ENCODE results near the gene TM2D3.

Gene TM2D3

GRCh38 chr15:101609742-101610610, 42.2 kb downstream of the TM2D3 start:
- Histone ChIP-seq H3K9ac (ENCODE audit: low read depth in 1 of 2, low read length in 2 of 2) (no peak overlapping the region), H3K27ac (ENCODE audit: low read depth, low read length) (no peak overlapping the region), H3K4me1 (ENCODE audit: control insufficient read depth in 1 of 2, insufficient read depth in 2 of 2, low read length in 2 of 2) (peaks cover 13 to 15% of the 10 kb centered on the region in 2 donors), H3K36me3 (ENCODE audit: control insufficient read depth in 1 of 2, insufficient read depth in 2 of 2, low read length in 2 of 2) (no peaks in the 10 kb centered on the region), H3K4me3 (ENCODE audit: low read depth in 1 of 2, low read length in 2 of 2) (no peak overlapping the region), H3K9me3 (ENCODE audit: control insufficient read depth in 1 of 2, low read length in 2 of 2) (no peaks in the 10 kb centered on the region), H3K27me3 (ENCODE audit: control insufficient read depth in 1 of 2, insufficient read depth in 2 of 2, low read length in 2 of 2) (no peaks in the 10 kb centered on the region)

- H3K9me3 ChIP-seq (ENCODE audit: control insufficient read depth in 1 of 2, low read length in 2 of 2): no peaks in the 10 kb centered on the region
- peaks cover 4% of the 10 kb centered on the region in 2 donors for H3K4me1 ChIP-seq (ENCODE audit: control insufficient read depth in 1 of 2, insufficient read depth in 2 of 2, low read length in 2 of 2)
- H3K9ac ChIP-seq (ENCODE audit: low read depth in 1 of 2, low read length in 2 of 2): no peak overlapping the region
- H3K27me3 ChIP-seq (ENCODE audit: control insufficient read depth in 1 of 2, insufficient read depth in 2 of 2, low read length in 2 of 2): no peaks in the 10 kb centered on the region
- no peak overlapping the region for H3K4me3 ChIP-seq (ENCODE audit: low read depth in 1 of 2, low read length in 2 of 2)
- no peak overlapping the region for H3K27ac ChIP-seq (ENCODE audit: low read depth, low read length)
- H3K36me3 ChIP-seq (ENCODE audit: control insufficient read depth in 1 of 2, insufficient read depth in 2 of 2, low read length in 2 of 2): no peaks in the 10 kb centered on the region
These were observed 44.0 kb downstream of the TM2D3 start for GRCh38 chr15:101608201-101608600.

- no peak overlapping the region for H3K4me3 ChIP-seq (ENCODE audit: low read depth in 1 of 2, low read length in 2 of 2)
These were observed 45.1 kb downstream of the TM2D3 start for GRCh38 chr15:101607108-101607507.

GRCh38 chr15:101604124-101604874, 47.9 kb downstream of the TM2D3 start:
- Histone ChIP-seq H3K27ac (ENCODE audit: low read depth, low read length) (no peak overlapping the region), H3K9ac (ENCODE audit: low read depth in 1 of 2, low read length in 2 of 2) (no peak overlapping the region), H3K9me3 (ENCODE audit: control insufficient read depth in 1 of 2, low read length in 2 of 2) (no peaks in the 10 kb centered on the region), H3K4me3 (ENCODE audit: low read depth in 1 of 2, low read length in 2 of 2) (no peak overlapping the region), H3K4me1 (ENCODE audit: control insufficient read depth in 1 of 2, insufficient read depth in 2 of 2, low read length in 2 of 2) (no peaks in the 10 kb centered on the region), H3K27me3 (ENCODE audit: control insufficient read depth in 1 of 2, insufficient read depth in 2 of 2, low read length in 2 of 2) (peaks cover 0 to 9% of the 10 kb centered on the region in 2 donors), H3K36me3 (ENCODE audit: control insufficient read depth in 1 of 2, insufficient read depth in 2 of 2, low read length in 2 of 2) (no peaks in the 10 kb centered on the region)

More at GRCh38 chr15:101607108-101607507, 45.1 kb downstream of the TM2D3 start:
- no peaks in the 10 kb centered on the region for H3K36me3 ChIP-seq (ENCODE audit: control insufficient read depth in 1 of 2, insufficient read depth in 2 of 2, low read length in 2 of 2)
- no peaks in the 10 kb centered on the region for H3K4me1 ChIP-seq (ENCODE audit: control insufficient read depth in 1 of 2, insufficient read depth in 2 of 2, low read length in 2 of 2)
- no peak overlapping the region for H3K9ac ChIP-seq (ENCODE audit: low read depth in 1 of 2, low read length in 2 of 2)
- H3K27me3 ChIP-seq (ENCODE audit: control insufficient read depth in 1 of 2, insufficient read depth in 2 of 2, low read length in 2 of 2): no peaks in the 10 kb centered on the region
- H3K27ac ChIP-seq (ENCODE audit: low read depth, low read length): no peak overlapping the region
- no peaks in the 10 kb centered on the region for H3K9me3 ChIP-seq (ENCODE audit: control insufficient read depth in 1 of 2, low read length in 2 of 2)

- peaks cover 0 to 9% of the 10 kb centered on the region in 2 donors for H3K27me3 ChIP-seq (ENCODE audit: control insufficient read depth in 1 of 2, insufficient read depth in 2 of 2, low read length in 2 of 2)
- no peak overlapping the region for H3K4me3 ChIP-seq (ENCODE audit: low read depth in 1 of 2, low read length in 2 of 2)
- no peak overlapping the region for H3K27ac ChIP-seq (ENCODE audit: low read depth, low read length)
- H3K36me3 ChIP-seq (ENCODE audit: control insufficient read depth in 1 of 2, insufficient read depth in 2 of 2, low read length in 2 of 2): no peaks in the 10 kb centered on the region
- H3K4me1 ChIP-seq (ENCODE audit: control insufficient read depth in 1 of 2, insufficient read depth in 2 of 2, low read length in 2 of 2): no peaks in the 10 kb centered on the region
- no peaks in the 10 kb centered on the region for H3K9me3 ChIP-seq (ENCODE audit: control insufficient read depth in 1 of 2, low read length in 2 of 2)
- no peak overlapping the region for H3K9ac ChIP-seq (ENCODE audit: low read depth in 1 of 2, low read length in 2 of 2)
These were observed 49.4 kb downstream of the TM2D3 start for GRCh38 chr15:101602801-101603200.

GRCh38 chr15:101600035-101600434, 52.1 kb downstream of the TM2D3 start:
- Histone ChIP-seq H3K27ac (ENCODE audit: low read depth, low read length) (no peak overlapping the region), H3K27me3 (ENCODE audit: control insufficient read depth in 1 of 2, insufficient read depth in 2 of 2, low read length in 2 of 2) (peaks cover 0 to 9% of the 10 kb centered on the region in 2 donors), H3K4me3 (ENCODE audit: low read depth in 1 of 2, low read length in 2 of 2) (no peak overlapping the region), H3K4me1 (ENCODE audit: control insufficient read depth in 1 of 2, insufficient read depth in 2 of 2, low read length in 2 of 2) (no peaks in the 10 kb centered on the region), H3K9ac (ENCODE audit: low read depth in 1 of 2, low read length in 2 of 2) (no peak overlapping the region), H3K36me3 (ENCODE audit: control insufficient read depth in 1 of 2, insufficient read depth in 2 of 2, low read length in 2 of 2) (no peaks in the 10 kb centered on the region), H3K9me3 (ENCODE audit: control insufficient read depth in 1 of 2, low read length in 2 of 2) (peaks cover 0 to 3% of the 10 kb centered on the region in 2 donors)

- H3K36me3 ChIP-seq (ENCODE audit: control insufficient read depth in 1 of 2, insufficient read depth in 2 of 2, low read length in 2 of 2): no peaks in the 10 kb centered on the region
- H3K9me3 ChIP-seq (ENCODE audit: control insufficient read depth in 1 of 2, low read length in 2 of 2): peaks cover 0 to 3% of the 10 kb centered on the region in 2 donors
- H3K4me3 ChIP-seq (ENCODE audit: low read depth in 1 of 2, low read length in 2 of 2): no peak overlapping the region
- no peak overlapping the region for H3K27ac ChIP-seq (ENCODE audit: low read depth, low read length)
- H3K27me3 ChIP-seq (ENCODE audit: control insufficient read depth in 1 of 2, insufficient read depth in 2 of 2, low read length in 2 of 2): peaks cover 0 to 9% of the 10 kb centered on the region in 2 donors
- no peaks in the 10 kb centered on the region for H3K4me1 ChIP-seq (ENCODE audit: control insufficient read depth in 1 of 2, insufficient read depth in 2 of 2, low read length in 2 of 2)
- no peak overlapping the region for H3K9ac ChIP-seq (ENCODE audit: low read depth in 1 of 2, low read length in 2 of 2)
These were observed 53.1 kb downstream of the TM2D3 start for GRCh38 chr15:101599091-101599490.

- Histone ChIP-seq H3K27ac (ENCODE audit: low read depth, low read length) (no peak overlapping the region), H3K36me3 (ENCODE audit: control insufficient read depth in 1 of 2, insufficient read depth in 2 of 2, low read length in 2 of 2) (no peaks in the 10 kb centered on the region), H3K27me3 (ENCODE audit: control insufficient read depth in 1 of 2, insufficient read depth in 2 of 2, low read length in 2 of 2) (peaks cover 0 to 9% of the 10 kb centered on the region in 2 donors), H3K4me3 (ENCODE audit: low read depth in 1 of 2, low read length in 2 of 2) (no peak overlapping the region), H3K9ac (ENCODE audit: low read depth in 1 of 2, low read length in 2 of 2) (no peak overlapping the region), H3K4me1 (ENCODE audit: control insufficient read depth in 1 of 2, insufficient read depth in 2 of 2, low read length in 2 of 2) (no peaks in the 10 kb centered on the region), H3K9me3 (ENCODE audit: control insufficient read depth in 1 of 2, low read length in 2 of 2) (peaks cover 0 to 3% of the 10 kb centered on the region in 2 donors)
These were observed 54.7 kb downstream of the TM2D3 start for GRCh38 chr15:101597360-101597928.

- peaks cover 0 to 9% of the 10 kb centered on the region in 2 donors for H3K27me3 ChIP-seq (ENCODE audit: control insufficient read depth in 1 of 2, insufficient read depth in 2 of 2, low read length in 2 of 2)
- H3K4me3 ChIP-seq (ENCODE audit: low read depth in 1 of 2, low read length in 2 of 2): no peak overlapping the region
- no peak overlapping the region for H3K27ac ChIP-seq (ENCODE audit: low read depth, low read length)
- H3K9me3 ChIP-seq (ENCODE audit: control insufficient read depth in 1 of 2, low read length in 2 of 2): peaks cover 0 to 3% of the 10 kb centered on the region in 2 donors
- no peaks in the 10 kb centered on the region for H3K36me3 ChIP-seq (ENCODE audit: control insufficient read depth in 1 of 2, insufficient read depth in 2 of 2, low read length in 2 of 2)
- H3K9ac ChIP-seq (ENCODE audit: low read depth in 1 of 2, low read length in 2 of 2): no peak overlapping the region
- no peaks in the 10 kb centered on the region for H3K4me1 ChIP-seq (ENCODE audit: control insufficient read depth in 1 of 2, insufficient read depth in 2 of 2, low read length in 2 of 2)
These were observed 55.5 kb downstream of the TM2D3 start for GRCh38 chr15:101596633-101597032.
